Ishikawa (cell line): ENCODE results near the gene CTNND2.

Experiments
- CEBPB ChIP-seq: IDR thresholded peaks from 2 replicates; pipeline ENCODE4 v1.6.1; 2012
- CREB1 ChIP-seq: IDR thresholded peaks from 2 replicates; pipeline ENCODE4 v1.6.1; 2012; ENCODE audit warnings: low read depth
- EGR1 ChIP-seq: IDR thresholded peaks from 2 replicates; pipeline ENCODE4 v1.6.1; 2012
- EP300 ChIP-seq: IDR thresholded peaks from 2 replicates; pipeline ENCODE4 v1.6.1; 2012; ENCODE audit warnings: borderline replicate concordance
- FOXM1 ChIP-seq: IDR thresholded peaks from 2 replicates; pipeline ENCODE4 v1.6.1; 2012; ENCODE audit warnings: low read depth, borderline replicate concordance
- MAX ChIP-seq: IDR thresholded peaks from 2 replicates; pipeline ENCODE4 v1.6.1; 2012
- NFIC ChIP-seq: IDR thresholded peaks from 2 replicates; pipeline ENCODE4 v1.6.1; 2012
- RAD21 ChIP-seq: IDR thresholded peaks from 2 replicates; pipeline ENCODE4 v1.6.1; 2012; ENCODE audit warnings: low read depth
- REST ChIP-seq: IDR thresholded peaks from 2 replicates; pipeline ENCODE4 v1.6.1; 2012; ENCODE audit warnings: low read depth, mild to moderate bottlenecking
- TAF1 ChIP-seq: IDR thresholded peaks from 2 replicates; pipeline ENCODE4 v1.6.1; 2012; ENCODE audit warnings: low read depth, mild to moderate bottlenecking
- TCF12 ChIP-seq: IDR thresholded peaks from 2 replicates; pipeline ENCODE4 v1.6.1; 2012; ENCODE audit warnings: low read depth
- TEAD4 ChIP-seq: IDR thresholded peaks from 2 replicates; pipeline ENCODE4 v1.6.1; 2012
- USF1 ChIP-seq: IDR thresholded peaks from 2 replicates; pipeline ENCODE4 v1.6.1; 2012

GRCh38 chr5:11371021-11371420, 533.2 kb downstream of the CTNND2 start:
- TF ChIP-seq EP300 (no peak), FOXM1 (no peak), TAF1 (no peak), RAD21 (no peak), TCF12 (no peak), CEBPB (no peak), REST (no peak), EGR1 (no peak), TEAD4 (no peak), CREB1 (no peak), MAX (no peak), USF1 (no peak), NFIC (no peak)
